Measurements from ENCODE around the gene PLCXD1. TPM values are rescaled to one million over a fixed set of nuclear protein-coding genes. Genes with fewer than 3 reads are reported as not detected.

The PLCXD1 gene
- polyA plus RNA-seq, 3 donors: 2.9 to 28.7 (median 6.7) TPM

DNA sequence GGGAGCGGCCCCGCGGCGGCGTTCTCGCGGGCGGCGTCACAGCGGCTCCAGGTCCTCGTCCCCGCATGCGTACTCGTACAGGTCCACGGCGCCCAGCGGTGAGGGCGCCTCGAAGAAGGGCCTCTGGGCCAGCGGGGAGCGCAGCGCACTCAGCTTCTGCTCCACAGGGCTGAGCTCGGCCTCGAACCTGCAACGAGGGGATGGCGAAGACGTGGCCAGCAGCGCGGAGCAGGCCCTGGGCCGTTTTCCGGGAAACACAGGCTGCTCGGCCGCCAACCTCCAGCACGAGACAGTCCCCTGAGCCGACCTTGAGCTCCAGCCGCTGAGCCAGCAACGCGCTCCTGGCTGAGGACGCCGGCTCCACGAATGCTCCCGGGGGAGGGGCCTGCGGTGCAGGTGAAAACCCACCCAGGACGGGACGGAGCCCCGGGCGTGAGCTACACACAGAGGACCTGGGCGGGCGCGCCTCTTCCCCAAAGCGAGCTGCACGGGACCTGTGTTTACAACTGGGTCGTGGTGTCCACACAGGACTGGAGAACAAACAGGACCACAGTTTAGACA lies 53.2 kb downstream of the PLCXD1 start:
- DNase-seq: no peak
- Histone ChIP-seq H3K79me2 (ENCODE audit: insufficient read depth, low read length) (no peaks in the 10 kb centered on the region), H3K4me3 (replicated peaks in 1 of 3; ENCODE audit: low read depth in 2 of 3, low read length in 3 of 3) (no peak overlapping the region), H3K9me3 (replicated peaks in 1 of 2; ENCODE audit: control insufficient read depth in 1 of 2, insufficient read depth in 1 of 2, low read length in 2 of 2) (peaks cover 15 to 48% of the 10 kb centered on the region in 2 donors), H3K4me1 (ENCODE audit: control insufficient read depth in 1 of 2, insufficient read depth in 2 of 2, low read length in 2 of 2) (no peaks in the 10 kb centered on the region), H2AFZ (ENCODE audit: insufficient read depth, low read depth, low read length, poor library complexity, severe bottlenecking) (no peak overlapping the region), H3K4me2 (replicated peaks; ENCODE audit: extremely low read depth, low read length, poor library complexity, severe bottlenecking) (no peak overlapping the region), H4K20me1 (ENCODE audit: insufficient read depth, low read length) (no peaks in the 10 kb centered on the region), H3K9ac (ENCODE audit: insufficient read depth, low read length, poor library complexity, severe bottlenecking) (no peak overlapping the region), H3K27ac (ENCODE audit: low read depth in 1 of 2, low read length in 2 of 2) (no peak overlapping the region), H3K27me3 (ENCODE audit: control insufficient read depth in 2 of 2, insufficient read depth in 2 of 2, low read length in 2 of 2) (peaks cover 0 to 21% of the 10 kb centered on the region in 2 donors), H3K36me3 (replicated peaks in 1 of 2; ENCODE audit: control insufficient read depth in 1 of 2, insufficient read depth in 2 of 2, low read length in 2 of 2) (peaks cover 6 to 26% of the 10 kb centered on the region in 2 donors)
- Mint-ChIP-seq H3K4me1 (no peaks in the 10 kb centered on the region), H3K27ac (no peak overlapping the region), H3K36me3 (peaks cover 30 to 53% of the 10 kb centered on the region in 2 donors), H3K9me3 (peaks cover 18 to 47% (median 31%) of the 10 kb centered on the region in 7 donors), H3K27me3 (ENCODE audit: low read depth in 3 of 3) (peaks cover 15 to 29% (median 22%) of the 10 kb centered on the region in 3 donors), H3K4me3 (no peak overlapping the region)
- intact Hi-C loops (cut with micrococcal nuclease): no loop called here
- TF ChIP-seq, protein P1, sequence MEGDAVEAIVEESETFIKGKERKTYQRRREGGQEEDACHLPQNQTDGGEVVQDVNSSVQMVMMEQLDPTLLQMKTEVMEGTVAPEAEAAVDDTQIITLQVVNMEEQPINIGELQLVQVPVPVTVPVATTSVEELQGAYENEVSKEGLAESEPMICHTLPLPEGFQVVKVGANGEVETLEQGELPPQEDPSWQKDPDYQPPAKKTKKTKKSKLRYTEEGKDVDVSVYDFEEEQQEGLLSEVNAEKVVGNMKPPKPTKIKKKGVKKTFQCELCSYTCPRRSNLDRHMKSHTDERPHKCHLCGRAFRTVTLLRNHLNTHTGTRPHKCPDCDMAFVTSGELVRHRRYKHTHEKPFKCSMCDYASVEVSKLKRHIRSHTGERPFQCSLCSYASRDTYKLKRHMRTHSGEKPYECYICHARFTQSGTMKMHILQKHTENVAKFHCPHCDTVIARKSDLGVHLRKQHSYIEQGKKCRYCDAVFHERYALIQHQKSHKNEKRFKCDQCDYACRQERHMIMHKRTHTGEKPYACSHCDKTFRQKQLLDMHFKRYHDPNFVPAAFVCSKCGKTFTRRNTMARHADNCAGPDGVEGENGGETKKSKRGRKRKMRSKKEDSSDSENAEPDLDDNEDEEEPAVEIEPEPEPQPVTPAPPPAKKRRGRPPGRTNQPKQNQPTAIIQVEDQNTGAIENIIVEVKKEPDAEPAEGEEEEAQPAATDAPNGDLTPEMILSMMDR (IDR thresholded peaks at IDR 0.05): no peak
- 97% methylated on average over 52 of the region's 53 CpGs for WGBS (ENCODE audit: insufficient coverage)

DNA sequence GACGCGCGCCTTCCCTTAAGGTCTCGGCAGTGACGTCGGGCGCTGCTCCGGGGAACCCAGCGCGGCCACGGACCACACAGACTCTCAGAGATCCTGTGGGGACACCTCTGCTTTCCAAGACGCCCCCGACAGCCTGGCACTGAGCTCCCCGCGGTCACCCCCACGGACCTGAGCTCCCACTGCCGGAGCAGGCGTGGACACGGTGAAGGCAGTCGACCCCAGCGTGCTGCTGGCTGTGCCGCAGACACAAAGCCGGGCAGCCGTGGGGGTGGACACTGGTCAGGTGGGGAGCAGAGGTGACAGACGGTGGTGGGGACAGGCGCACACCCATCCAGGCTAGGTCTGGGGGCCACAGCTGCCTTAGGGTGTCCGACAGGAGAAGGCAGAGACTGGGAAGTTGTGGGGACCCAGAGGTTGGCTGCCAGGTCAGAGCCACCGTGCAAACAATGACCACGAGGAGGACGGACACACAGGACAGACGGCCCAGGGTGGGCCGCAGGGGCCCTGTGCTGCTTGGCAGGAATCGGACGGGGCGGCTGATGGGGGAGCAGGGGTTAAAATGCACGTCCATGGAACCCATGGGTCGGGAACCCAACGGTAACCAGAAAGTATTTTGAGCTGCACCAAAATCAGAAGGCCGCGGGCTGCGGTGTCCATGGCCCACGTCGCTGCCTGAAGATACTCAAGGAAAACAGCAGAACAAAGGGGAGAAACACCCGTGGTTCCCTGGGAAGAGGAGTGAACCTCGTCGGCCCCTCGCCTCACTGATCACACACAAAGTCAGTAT lies 54.0 kb downstream of the PLCXD1 start:
- H3K79me2 ChIP-seq (ENCODE audit: insufficient read depth, low read length): no peaks in the 10 kb centered on the region
- H3K27ac Mint-ChIP-seq: no peak overlapping the region
- peaks cover 14 to 23% (median 20%) of the 10 kb centered on the region in 3 donors for H3K27me3 Mint-ChIP-seq (ENCODE audit: low read depth in 3 of 3)
- no peaks in the 10 kb centered on the region for H3K4me1 Mint-ChIP-seq
- H3K4me2 ChIP-seq (replicated peaks; ENCODE audit: extremely low read depth, low read length, poor library complexity, severe bottlenecking): no peak overlapping the region
- peaks cover 6 to 26% of the 10 kb centered on the region in 2 donors for H3K36me3 ChIP-seq (replicated peaks in 1 of 2; ENCODE audit: control insufficient read depth in 1 of 2, insufficient read depth in 2 of 2, low read length in 2 of 2)
- no peak overlapping the region for H3K4me3 Mint-ChIP-seq
- peaks cover 15 to 48% of the 10 kb centered on the region in 2 donors for H3K9me3 ChIP-seq (replicated peaks in 1 of 2; ENCODE audit: control insufficient read depth in 1 of 2, insufficient read depth in 1 of 2, low read length in 2 of 2)
- intact Hi-C loops (cut with micrococcal nuclease): no loop called here
- H3K4me1 ChIP-seq (ENCODE audit: control insufficient read depth in 1 of 2, insufficient read depth in 2 of 2, low read length in 2 of 2): no peaks in the 10 kb centered on the region
- peaks cover 18 to 47% (median 31%) of the 10 kb centered on the region in 7 donors for H3K9me3 Mint-ChIP-seq
- no peak overlapping the region for H3K27ac ChIP-seq (ENCODE audit: low read depth in 1 of 2, low read length in 2 of 2)
- no peak overlapping the region for H3K9ac ChIP-seq (ENCODE audit: insufficient read depth, low read length, poor library complexity, severe bottlenecking)
- H3K27me3 ChIP-seq (ENCODE audit: control insufficient read depth in 2 of 2, insufficient read depth in 2 of 2, low read length in 2 of 2): peaks cover 0 to 20% of the 10 kb centered on the region in 2 donors
- no peak overlapping the region for H2AFZ ChIP-seq (ENCODE audit: insufficient read depth, low read depth, low read length, poor library complexity, severe bottlenecking)
- no peak for DNase-seq
- TF ChIP-seq, protein P1 (IDR thresholded peaks at IDR 0.05): no peak
- H4K20me1 ChIP-seq (ENCODE audit: insufficient read depth, low read length): no peaks in the 10 kb centered on the region
- 99% methylated on average over 46 of the region's 47 CpGs for WGBS (ENCODE audit: insufficient coverage)
- no peak overlapping the region for H3K4me3 ChIP-seq (replicated peaks in 1 of 3; ENCODE audit: low read depth in 2 of 3, low read length in 3 of 3)
- H3K36me3 Mint-ChIP-seq: peaks cover 30 to 53% of the 10 kb centered on the region in 2 donors

Measured in CD14-positive monocyte (primary cell).